HepG2 (cell line): ENCODE results near the gene GLDC. TPM values are rescaled to one million over a fixed set of nuclear protein-coding genes. Genes with fewer than 3 reads are reported as not detected.

Experiments
- ATAC-seq: fragments of 200-7000 bp; cut with Tn5 transposase; 3 replicates; pipeline ENCODE4 v1.9.1; 2020; ENCODE audit warnings: mild to moderate bottlenecking, moderate library complexity
- BruUV-seq: library from RNA; stranded (reverse); fragments of 400-500 nt; replicated peaks from 2 replicates; lab custom pipeline; 2021; lab: Mats Ljungman, UMichigan
- CTCF ChIA-PET: fragments of 300-600 bp; formaldehyde crosslinking; extraction: SDS; loops from one replicate; lab custom pipeline; 2021; ENCODE audit warnings: low total read pairs, inconsistent platforms, low intra/inter-chr PET ratio; lab: Yijun Ruan, JAX
- POLR2A ChIA-PET: fragments of 350-600 bp; sonication (Branson Sonifier 250); formaldehyde crosslinking; loops from one replicate; lab custom pipeline; 2020; ENCODE audit warnings: antibody characterized with exemption, inconsistent platforms; lab: Yijun Ruan, JAX
- DNase-seq: peaks from one replicate; pipeline ENCODE4 v3.0.0-alpha.2; 2015; ENCODE audit warnings: low spot score
- FAIRE-seq: peaks from 3 replicates; lab custom pipeline; 2011; peaks lifted over from hg19 to GRCh38; lab: Jason Lieb, UNC
- H2AFZ ChIP-seq: one replicate; pipeline ENCODE4 v1.6.1; 2011; ENCODE audit warnings: low read length, inconsistent platforms
- H3K27ac ChIP-seq: fragments of 300-600 bp; 3 replicates; pipeline ENCODE4 v1.8.0; 2011; ENCODE audit warnings: mixed run types, mild to moderate bottlenecking, mixed read lengths, low read length, inconsistent platforms; ENCODE audit not compliant: insufficient read depth; ENCODE audit errors: extremely low read length
- H3K27me3 ChIP-seq, 2 experiments: fragments of 200-600 bp in 1 of 2; 2 replicates in 1 of 2; 3 replicates in 1 of 2; pipeline versions ENCODE4 v1.6.0 to v1.8.0; 2011; ENCODE audit warnings: low read length in 2 of 2, mild to moderate bottlenecking in 2 of 2, moderate library complexity in 2 of 2, inconsistent platforms in 1 of 2; ENCODE audit not compliant: insufficient read depth in 2 of 2, control insufficient read depth in 1 of 2
- H3K36me3 ChIP-seq, 2 experiments: fragments of 200-600 bp in 1 of 2; replicated peaks in 1 of 2; 2 replicates in 1 of 2; 3 replicates in 1 of 2; pipeline versions ENCODE4 v1.5.1 to v1.8.0; 2011; ENCODE audit warnings: low read length in 2 of 2, inconsistent platforms in 1 of 2; ENCODE audit not compliant: insufficient read depth in 2 of 2, control insufficient read depth in 1 of 2
- H3K4me1 ChIP-seq: 2 replicates; pipeline ENCODE4 v1.5.1; 2012; ENCODE audit warnings: low read length, inconsistent platforms; ENCODE audit not compliant: insufficient read depth
- H3K4me2 ChIP-seq: 2 replicates; pipeline ENCODE4 v1.6.0; 2011; ENCODE audit warnings: low read depth, low read length, inconsistent platforms
- H3K4me3 ChIP-seq, 3 experiments: fragments of 200-600 bp in 1 of 3; sonication (generic), shearing (Covaris generic) in 1 of 3; replicated peaks in 1 of 3; 2 replicates each; pipeline ENCODE4 v1.5.1; 2011 to 2016; ENCODE audit warnings: low read length in 3 of 3, inconsistent platforms in 2 of 3, low read depth in 2 of 3, mild to moderate bottlenecking in 2 of 3, control low read depth in 1 of 3, mixed read lengths in 1 of 3; ENCODE audit not compliant: insufficient read depth in 1 of 3
- H3K79me2 ChIP-seq: one replicate; pipeline ENCODE4 v1.6.1; 2011; ENCODE audit warnings: low read length, inconsistent platforms; ENCODE audit not compliant: insufficient read depth
- H3K9ac ChIP-seq: 2 replicates; pipeline ENCODE4 v1.6.0; 2011; ENCODE audit warnings: mild to moderate bottlenecking, low read depth, low read length, inconsistent platforms; ENCODE audit not compliant: insufficient read depth
- H3K9me3 ChIP-seq: 2 replicates; pipeline ENCODE4 v1.5.1; 2012; ENCODE audit warnings: mild to moderate bottlenecking, low read length
- H4K20me1 ChIP-seq: 2 replicates; pipeline ENCODE4 v1.6.0; 2011; ENCODE audit warnings: inconsistent platforms, mild to moderate bottlenecking, low read length, moderate library complexity; ENCODE audit not compliant: insufficient read depth
- MYPOP ChIP-seq: sonication (generic); formaldehyde crosslinking; IDR thresholded peaks from 2 replicates; pipeline ENCODE4 v1.8.1; 2023; ENCODE audit warnings: mild to moderate bottlenecking, moderate library complexity, missing genetic modification reagents
- RARG ChIP-seq: sonication (generic); formaldehyde crosslinking; IDR thresholded peaks from 2 replicates; pipeline ENCODE4 v1.4.0; 2020; ENCODE audit warnings: low read depth, mild to moderate bottlenecking, missing genetic modification reagents
- ZNF362 ChIP-seq: sonication (generic); formaldehyde crosslinking; IDR thresholded peaks from 2 replicates; pipeline ENCODE4 v1.4.0; 2020; ENCODE audit warnings: missing genetic modification reagents, mild to moderate bottlenecking, borderline replicate concordance
- ZNF501 ChIP-seq: sonication (generic); formaldehyde crosslinking; IDR thresholded peaks from 2 replicates; pipeline ENCODE4 v1.5.1; 2020; ENCODE audit warnings: mild to moderate bottlenecking, moderate library complexity, missing genetic modification reagents
- WGBS: methylation state at CpG from one replicate; pipeline ENCODE4 v1.1.6; 2017; ENCODE audit warnings: low lambda C conversion rate; 5-methylcytosine and 5-hydroxymethylcytosine counted together
- in situ Hi-C: cut with HindIII; loops from 2 replicates; pipeline ENCODE4 v1.10.0; 2017; ENCODE audit warnings: low pct_unique_long_range_greater_than_20kb; ENCODE audit not compliant: extremely low pct_ligation_motif_present
- intact Hi-C: fragments of 100-400 bp; cut with micrococcal nuclease; formaldehyde crosslinking; loops from one replicate; pipeline ENCODE4 v1.10.0; 2022; ENCODE audit not compliant: unreplicated experiment
- polyA plus RNA-seq, 8 experiments: library from polyadenylated mRNA; depleted of rRNA in 3 of 8; stranded (reverse) in 7 of 8; unstranded in 1 of 8; fragments of >200 nt; fragmentation: Illumina TruSeq in 4 of 8; extraction: Trizol in 4 of 8; gene quantifications; 2 replicates each; pipeline versions ENCODE4 v1.2.1 to v1.2.3, GENCODE V29; 2011 to 2016; ENCODE audit warnings: low read depth in 4 of 8, missing spikeins in 1 of 8, mixed read lengths in 1 of 8; ENCODE audit not compliant: insufficient read depth in 1 of 8
- total RNA-seq, 5 experiments: library from RNA; depleted of rRNA; stranded (reverse); fragments of >200 nt; fragmentation: Illumina TruSeq; extraction: Trizol; gene quantifications; 2 replicates each; pipeline ENCODE4 v1.2.3, GENCODE V29; 2016; ENCODE audit warnings: low read depth in 1 of 5

GLDC gene
- total and polyA plus RNA-seq, 2 of the 13 experiments (the other 11 are each of a cell fraction or from before 2014, with no cell fraction given), result 59.3 to 115 TPM

DNA sequence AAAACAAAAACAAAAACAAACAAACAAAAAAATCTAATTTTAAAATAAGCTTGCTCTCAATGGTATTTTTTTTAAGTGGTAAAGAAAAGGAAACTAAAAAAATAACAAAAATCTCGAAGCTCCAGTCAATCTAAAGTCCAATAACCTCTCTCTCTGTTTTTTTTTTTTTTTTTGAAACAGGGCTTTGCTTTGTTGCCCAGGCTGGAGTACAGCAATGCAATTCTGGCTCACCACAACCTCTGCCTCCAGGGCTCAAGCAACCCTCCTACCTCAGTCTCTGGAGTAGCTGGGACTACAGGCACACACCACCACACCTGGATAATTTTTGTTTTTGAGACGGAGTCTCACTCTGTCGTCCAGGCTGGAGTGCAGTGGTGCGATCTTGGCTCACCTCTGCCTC, 25.9 kb upstream of the GLDC start:
- FAIRE-seq (no peak), DNase-seq (no peak), ATAC-seq (peak; percentile 54; the same call in 2 of the 3 replicates)
- Histone ChIP-seq H3K9ac (no peak overlapping the region), H3K4me1 (peaks cover 70% of the 10 kb centered on the region), H3K9me3 (no peaks in the 10 kb centered on the region), H3K79me2 (no peaks in the 10 kb centered on the region), H4K20me1 (no peaks in the 10 kb centered on the region), H3K36me3 (0 out of 5 replicates have a peak, but pooled peaks cover 0 to 8% of the 10 kb centered on the region in 2 experiments), H3K4me3 (no peak overlapping the region), H3K27me3 (no peaks in the 10 kb centered on the region), H2AFZ (no peak overlapping the region), H3K4me2 (no peak overlapping the region), H3K27ac (no peak overlapping the region)
- in situ Hi-C loops, result no loop called here
- 72% methylated on average over 4 of the region's 4 CpGs for WGBS
- ChIA-PET POLR2A (interaction anchor here (0.9 to 1.4 kb wide), 3 partner anchors 9 to 81 kb away, joined by 4 to 5 read pairs (median 5); no protein-coding TSS in a partner anchor), CTCF (no interaction called here)
- TF ChIP-seq ZNF362 (CRISPR knock-in tag), result peak; percentile 48; the same call in 1 of the 2 replicates
- TF ChIP-seq MYPOP (CRISPR knock-in tag), result no peak
- no peak for TF ChIP-seq ZNF501
- intact Hi-C loops, result no loop called here
- BruUV-seq, result no TSS peak

DNA sequence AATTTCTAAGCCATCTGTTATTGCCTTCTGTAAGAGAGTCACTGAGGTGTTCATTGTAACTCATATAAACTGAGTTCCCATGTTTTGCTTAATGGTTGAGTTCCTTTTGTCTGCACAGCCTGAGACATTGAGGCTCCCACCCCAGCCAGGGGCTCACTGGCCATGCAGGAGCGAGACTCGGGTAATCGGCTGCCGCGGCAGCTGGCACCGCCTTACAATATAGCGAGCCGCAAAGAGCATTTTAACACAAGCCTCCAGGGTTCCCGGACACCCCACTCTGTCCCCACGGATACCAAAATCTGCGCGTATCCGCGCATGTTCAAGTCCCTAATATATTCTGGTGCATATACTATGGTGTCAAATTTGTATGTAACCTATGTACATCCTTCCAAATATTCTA, 24.4 kb upstream of the GLDC start:
- intact Hi-C loops, result loop anchor here (5.0 kb wide), 1 partner anchor 38 kb away; no protein-coding TSS in a partner anchor
- Histone ChIP-seq H3K27ac (no peak overlapping the region), H3K4me2 (no peak overlapping the region), H2AFZ (no peak overlapping the region), H3K79me2 (no peaks in the 10 kb centered on the region), H4K20me1 (no peaks in the 10 kb centered on the region), H3K27me3 (no peaks in the 10 kb centered on the region), H3K36me3 (0 out of 5 replicates have a peak, but pooled peaks cover 0 to 8% of the 10 kb centered on the region in 2 experiments), H3K9ac (no peak overlapping the region), H3K4me1 (peaks cover 70% of the 10 kb centered on the region), H3K9me3 (no peaks in the 10 kb centered on the region), H3K4me3 (no peak overlapping the region)
- ATAC-seq (no peak), FAIRE-seq (no peak), DNase-seq (no peak)
- no TSS peak for BruUV-seq
- no peak for TF ChIP-seq RARG (CRISPR knock-in tag)
- 91% methylated on average over 12 of the region's 14 CpGs for WGBS
- in situ Hi-C loops, result no loop called here
- POLR2A ChIA-PET, result interaction anchor here (1.1 to 2.9 kb wide), 2 partner anchors 8 to 12 kb away, joined by 3 to 12 read pairs; no protein-coding TSS in a partner anchor
- CTCF ChIA-PET, result no interaction called here
